ENCODE measurements around the gene MCF2L2.

MCF2L2 gene

DNA sequence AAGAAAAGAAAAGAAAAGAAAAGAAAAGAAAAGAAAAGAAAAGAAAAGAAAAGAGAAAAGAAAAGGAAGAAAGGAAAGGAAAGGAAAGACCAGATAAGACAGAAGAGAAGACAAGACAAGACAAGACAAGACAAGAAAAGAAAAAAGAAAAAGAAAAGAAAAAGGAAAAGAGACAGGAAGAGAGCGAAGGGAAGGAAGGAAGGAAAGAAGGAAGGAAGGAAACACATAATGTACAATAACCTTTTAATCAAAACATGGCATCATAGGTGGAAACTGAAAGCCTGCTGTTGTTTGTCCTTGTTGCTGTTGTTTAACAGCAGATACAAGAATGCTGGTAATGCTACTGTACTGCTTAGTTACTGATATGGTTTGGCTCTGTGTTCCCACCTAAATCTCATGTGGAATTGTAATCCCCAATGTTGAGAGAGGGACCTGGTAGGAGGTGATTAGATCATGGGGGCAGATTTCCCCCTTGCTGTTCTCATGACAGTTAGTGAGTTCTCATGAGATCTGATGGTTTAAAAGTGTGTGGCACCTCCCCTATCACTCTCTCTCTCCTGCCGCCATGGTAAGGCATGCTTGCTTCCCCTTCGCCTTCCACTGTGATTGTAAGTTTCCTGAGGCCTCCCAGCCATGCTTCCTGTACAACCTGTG, 67.3 kb downstream of the MCF2L2 start:
- DNase-seq, result no peak

DNA sequence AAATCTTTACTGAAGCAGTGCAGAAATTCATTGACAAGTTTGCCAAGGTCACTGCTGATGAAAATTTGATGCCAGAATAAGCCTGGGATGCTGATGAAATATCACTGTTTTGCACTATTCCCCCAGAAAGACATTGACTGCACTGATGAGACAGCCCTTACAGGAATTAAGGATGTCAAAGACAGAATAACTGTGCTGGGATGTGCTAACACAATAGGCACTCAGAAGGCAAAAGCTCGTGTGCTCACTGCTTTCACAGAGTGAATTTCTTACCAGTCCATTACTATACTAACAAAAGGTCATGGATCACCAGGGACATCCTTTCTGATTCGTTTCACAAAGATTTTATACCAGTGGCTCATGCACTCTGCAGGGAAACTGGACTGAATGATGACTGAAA, 69.4 kb downstream of the MCF2L2 start:
- DNase-seq, result no peak

DNA sequence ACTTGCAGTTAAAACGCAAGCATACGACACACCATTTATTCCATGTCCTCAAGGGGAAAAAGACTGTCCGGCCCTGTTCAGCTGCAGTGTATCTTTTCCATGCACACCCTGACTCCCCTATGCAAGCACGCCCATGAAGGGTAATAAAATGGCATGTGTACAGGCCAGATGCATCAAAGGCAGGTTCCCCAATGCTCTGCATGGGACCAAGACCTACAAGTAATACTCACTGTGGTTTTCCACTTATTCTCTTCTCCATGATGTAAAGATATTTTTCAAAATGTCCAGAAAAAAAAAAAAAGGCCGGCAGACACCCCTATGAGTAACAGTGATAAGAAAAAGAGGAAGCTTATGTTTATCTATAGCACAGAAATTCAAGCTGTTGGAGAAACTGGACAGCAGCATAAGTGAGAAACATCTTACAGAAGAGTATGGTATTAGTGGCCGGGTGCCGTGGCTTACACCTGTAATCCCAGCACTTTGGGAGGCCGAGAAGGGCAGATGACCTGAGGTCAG, 70.8 kb downstream of the MCF2L2 start:
- no peak for DNase-seq

DNA sequence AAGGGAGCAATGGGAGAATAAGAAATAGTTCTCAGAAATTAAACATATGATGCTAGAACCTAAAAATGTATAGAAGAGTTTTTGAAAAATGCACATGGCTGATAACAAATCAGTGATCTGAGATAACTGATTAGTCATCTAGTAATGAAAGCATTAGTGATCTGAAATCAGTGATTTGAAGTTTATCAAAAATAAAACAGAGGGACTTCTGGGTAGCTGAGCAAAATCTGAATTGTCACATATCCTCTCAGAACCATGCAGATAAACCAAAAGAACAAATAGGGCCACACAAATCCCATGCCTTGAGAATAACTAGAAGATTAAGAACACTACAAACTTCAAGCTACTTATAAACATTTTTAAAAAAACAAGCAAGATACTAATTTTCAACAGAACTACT, 71.5 kb downstream of the MCF2L2 start:
- DNase-seq, result no peak

DNA sequence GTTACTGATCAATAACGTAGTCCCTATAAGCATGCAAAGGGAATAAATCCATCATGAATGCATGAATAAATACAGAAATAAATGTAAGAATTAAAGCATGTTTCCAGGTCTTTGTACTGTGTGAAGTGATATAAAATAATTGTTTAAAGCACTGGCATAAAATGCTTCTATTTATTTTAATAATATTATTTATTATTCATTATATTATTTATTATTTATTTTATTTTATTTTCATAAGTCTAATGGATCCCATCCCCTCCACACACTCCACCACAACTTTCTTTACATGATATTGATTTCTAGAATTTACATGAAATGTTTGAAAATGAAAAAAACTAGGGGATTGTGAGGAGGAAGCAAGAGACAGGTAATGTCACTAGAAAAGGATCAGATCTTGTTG, 73.5 kb downstream of the MCF2L2 start:
- no peak for DNase-seq

DNA sequence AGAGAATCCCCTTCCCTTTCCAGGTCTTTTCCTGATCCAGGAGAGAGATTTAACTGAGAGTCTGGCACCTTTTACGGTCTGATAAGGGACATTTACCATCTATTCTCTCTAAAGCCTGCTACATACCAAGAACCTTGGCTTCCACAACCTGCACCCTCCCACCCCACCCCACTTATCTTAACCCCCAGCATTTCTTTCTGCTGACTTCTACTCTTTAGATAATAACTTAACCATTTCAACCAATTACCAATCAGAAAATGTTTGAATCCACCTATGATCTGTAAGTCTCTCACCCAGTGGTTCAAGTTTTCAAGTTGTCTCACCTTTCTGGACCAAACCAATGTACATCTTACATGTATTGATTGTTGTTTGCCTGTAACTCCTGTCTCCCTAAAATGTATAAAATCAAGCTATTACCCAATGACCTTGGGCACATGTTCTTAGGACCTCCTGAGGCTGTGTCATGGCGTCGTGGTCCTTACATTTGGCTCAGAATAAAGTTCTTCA, 74.0 kb downstream of the MCF2L2 start:
- no peak for DNase-seq

DNA sequence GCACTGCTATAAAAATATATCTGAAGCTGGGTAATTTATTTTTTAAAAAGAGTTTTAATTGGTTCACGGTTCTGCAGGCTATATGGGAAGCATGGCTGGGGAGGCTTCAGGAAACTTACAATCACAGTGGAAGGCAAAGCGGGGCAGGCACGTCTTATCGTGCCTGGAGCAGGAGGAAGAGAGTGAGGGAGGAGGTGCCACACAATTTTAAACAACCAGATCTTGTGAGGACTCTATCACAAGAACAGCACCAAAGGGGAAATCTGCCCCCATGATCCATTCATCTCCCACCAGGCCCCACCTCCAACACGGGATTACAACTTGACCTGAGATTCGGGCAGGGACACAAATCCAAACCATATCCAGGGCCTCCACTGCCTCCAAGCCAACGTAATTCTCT, 75.0 kb downstream of the MCF2L2 start:
- no peak for DNase-seq

DNA sequence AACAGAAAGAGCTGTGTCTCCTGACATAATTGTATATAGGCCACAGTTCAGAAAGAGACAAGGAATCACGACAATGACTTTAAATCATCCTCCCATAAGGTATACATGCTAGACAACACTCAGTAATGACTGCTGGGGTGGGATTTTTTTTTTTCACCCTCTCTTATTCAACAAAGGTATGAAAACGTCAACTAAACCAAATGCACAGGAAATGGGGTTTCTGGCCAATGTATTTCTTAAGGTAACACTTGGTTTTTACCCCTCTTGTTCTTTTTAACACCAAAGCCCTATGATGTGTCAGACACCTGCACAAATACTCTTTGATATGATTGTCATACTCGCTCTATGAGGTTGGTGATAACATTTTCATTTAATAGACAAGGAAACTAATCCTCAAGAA, 78.3 kb downstream of the MCF2L2 start:
- no peak for DNase-seq

DNA sequence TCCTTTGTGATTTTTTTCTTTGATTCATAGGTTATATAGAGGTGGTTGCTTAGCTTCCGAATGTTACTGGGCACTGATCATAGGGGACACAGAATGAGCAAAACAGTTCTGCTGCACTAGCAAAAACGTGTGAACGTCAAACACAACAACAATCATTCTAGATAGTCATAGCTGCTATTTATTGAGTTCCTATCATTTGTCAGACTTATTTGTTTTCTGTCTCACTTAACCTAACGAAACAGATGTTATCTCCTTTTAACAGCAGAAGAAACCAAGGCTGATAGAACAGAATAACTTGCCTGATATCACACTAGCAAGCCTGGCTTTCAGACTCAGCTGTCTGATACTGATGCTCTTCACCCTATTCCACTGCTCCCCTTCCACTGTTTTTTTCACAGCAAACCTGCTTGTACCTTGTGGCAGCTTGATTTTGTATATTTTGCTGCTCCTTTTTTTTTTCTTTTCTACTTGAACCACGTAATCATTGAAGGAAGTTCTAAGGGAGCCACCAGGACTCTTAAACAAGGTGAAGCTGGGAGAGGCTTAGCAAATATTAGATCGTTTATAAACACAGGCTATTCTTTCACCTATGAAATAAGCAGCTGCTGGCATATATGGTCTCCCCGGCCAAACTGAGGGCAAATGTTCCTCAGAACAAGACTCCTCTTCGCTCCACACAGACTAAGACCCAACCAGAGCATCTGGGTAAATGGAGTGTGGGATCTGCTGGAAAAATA, 78.8 kb downstream of the MCF2L2 start:
- no peak for DNase-seq

DNA sequence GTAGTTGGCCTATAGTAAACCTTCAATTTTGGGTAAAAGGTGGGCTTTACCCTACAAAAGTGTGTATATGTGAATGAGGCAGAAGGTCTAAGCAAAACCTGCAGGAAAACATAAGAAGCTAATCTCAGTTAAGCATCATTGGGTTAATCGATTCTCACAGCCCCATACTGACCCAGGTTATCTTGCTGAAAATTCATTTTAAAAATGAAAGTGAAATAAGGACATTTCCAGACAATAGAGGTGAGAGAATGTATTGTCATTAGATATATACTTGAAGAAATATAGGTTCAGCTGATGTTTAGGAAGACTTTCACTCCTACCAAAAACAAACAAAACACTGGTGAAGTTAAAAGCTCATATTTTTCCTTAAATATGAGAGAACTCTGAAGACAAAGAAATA, 85.6 kb downstream of the MCF2L2 start:
- no peak for DNase-seq

DNA sequence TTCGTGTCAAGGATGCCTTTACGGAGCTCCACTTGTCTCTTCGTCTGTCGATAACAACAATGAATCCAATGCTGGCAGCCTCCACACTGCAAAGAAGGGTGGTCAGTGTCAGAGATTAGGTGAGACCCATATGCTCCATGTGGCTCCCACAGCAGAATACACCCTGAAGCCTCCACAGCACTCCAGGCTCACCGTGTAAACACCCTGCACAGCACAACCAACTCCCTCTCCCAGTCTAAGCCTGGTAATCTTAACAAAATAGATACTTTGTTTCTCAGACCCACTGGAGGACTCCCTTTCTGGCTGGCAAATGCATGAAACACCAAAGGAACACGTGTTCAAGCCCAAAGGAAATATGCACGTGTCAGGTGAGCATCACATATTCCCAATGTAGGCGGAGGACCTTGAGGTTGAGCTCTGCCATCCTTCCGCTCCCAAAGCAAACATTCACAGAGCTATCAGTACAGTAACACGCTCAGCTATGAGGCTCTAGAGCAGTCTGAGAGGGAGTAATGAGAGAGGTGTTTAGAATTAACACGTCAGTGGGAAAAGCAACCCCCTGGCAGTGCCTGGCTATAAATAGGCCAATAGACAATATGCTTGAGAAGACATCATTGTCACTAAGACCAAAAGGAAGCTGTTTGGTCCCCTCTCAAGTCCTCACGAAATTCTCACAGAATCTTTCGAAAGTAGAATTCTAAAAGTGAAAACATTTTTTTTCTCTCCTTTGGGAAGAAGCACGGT, 86.7 kb downstream of the MCF2L2 start:
- DNase-seq, result no peak

DNA sequence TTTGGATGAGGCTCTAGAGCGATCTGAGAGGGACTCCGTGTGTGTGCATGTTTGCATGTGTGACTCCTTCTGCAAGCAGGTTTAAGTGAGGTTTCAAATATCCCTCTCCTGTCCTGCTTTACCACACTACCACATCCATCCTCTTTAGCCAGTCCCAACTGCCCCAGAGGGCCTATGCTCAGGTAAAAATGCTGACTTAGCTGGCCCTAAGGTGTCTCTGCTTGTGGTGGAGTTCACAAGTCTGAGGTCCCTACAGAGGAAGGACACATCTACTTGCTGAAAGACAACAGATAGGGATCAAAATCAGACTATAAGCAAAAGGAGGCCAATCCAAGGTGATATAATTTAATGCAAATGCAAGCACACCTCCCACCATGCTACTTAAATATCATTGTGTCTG, 88.2 kb downstream of the MCF2L2 start:
- no peak for DNase-seq

DNA sequence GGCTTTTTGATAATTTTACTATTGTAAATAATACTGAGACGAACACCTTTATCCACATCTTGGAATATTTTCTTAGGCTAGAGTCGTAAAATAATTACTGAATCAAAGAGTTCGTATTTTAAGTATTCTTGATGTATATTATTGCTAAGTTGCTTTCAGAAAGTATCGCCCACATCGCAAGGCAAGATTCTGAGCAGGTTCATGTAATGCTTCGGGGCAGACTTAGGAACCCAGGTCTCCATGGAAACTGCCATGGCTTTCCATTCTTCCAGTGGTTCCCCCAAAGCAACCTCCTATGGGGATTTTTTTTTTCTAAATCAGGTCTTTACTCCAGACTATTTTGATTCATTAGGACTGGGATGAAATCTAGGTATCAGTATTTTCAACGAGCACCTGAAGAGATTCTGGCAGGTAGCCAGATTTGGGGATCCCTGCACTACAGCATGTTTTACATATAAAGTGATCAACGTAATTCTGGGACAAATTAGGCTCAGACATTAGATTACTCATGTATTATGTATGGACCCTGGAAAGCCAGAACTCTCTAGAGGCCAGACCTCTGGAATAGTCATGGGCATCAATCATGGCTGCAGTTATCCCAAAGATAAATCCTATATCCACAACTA, 88.8 kb downstream of the MCF2L2 start:
- DNase-seq, result no peak

DNA sequence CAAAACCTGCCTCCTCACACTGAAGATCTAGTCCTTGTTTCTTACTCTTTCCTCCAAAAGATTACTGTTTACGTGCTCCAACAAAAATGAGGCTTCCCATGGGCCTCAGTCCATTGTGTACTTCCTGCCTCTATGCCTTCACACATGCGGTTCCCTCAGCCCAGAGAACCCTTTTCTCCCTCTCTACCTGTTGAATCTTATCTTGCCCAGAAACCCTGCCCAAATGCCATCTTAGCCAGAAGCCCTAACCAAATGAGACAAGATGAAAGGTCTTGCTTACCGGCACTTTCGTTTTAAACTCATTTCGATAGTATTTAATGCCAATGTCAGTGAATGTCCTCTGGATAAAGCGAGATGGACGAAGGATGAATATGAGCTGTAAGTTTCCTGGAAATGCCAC, 89.9 kb downstream of the MCF2L2 start:
- no peak for DNase-seq

DNA sequence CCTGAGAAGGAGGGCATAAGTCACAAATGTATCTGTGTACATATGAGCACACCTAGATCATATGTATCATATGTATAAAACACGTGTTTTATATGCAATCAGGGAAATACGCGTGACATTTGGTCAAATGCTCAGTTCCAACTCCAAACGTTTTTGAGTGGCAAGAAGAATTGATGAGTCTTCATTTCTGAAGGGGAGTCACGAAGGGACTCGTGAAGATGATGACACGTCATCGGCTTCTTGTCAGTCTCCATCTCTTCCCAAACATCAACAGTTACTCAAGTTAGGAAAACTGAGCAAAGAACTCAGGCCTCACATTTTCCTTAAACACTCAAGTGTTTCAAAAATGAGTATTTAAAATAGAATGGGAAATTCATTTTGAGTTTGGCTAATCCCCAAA, 95.9 kb downstream of the MCF2L2 start:
- DNase-seq, result no peak

DNA sequence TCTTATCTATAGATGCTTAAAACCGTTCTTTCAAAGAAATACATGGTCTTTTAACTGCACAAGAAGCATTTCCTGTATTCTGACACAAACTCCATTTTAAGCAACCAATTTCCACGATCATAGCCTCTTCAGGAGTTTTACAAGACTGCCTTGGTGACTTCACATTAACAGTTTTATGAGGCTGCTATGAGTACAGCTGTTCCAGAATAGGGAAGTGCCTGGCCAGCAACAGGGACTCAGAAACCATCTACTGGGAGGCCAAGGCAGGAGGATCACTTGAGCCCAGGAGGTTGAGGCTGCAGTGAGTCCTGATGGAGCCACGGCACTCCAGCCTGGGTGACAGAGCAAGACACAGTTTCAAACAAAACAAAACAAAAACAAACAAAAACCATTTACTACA, 96.9 kb downstream of the MCF2L2 start:
- no peak for DNase-seq

DNA sequence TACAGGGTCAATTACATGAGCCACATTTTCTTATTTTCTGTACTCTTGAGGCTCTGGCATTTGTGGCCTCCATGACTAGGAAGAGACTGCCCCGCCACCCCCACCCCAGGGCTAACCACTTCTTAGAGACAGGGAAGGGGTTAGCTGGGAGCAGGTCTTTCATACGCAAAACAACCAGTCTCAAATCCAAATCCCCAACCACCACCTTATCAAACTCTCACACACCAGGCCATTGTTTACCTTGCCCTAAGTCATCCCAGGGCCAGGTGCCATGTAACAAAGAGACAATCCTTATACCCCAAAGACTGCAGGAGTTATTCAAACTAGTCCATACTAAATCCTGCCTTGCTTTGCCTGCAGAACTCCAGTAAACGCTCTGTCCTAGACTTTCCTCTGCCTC, 97.5 kb downstream of the MCF2L2 start:
- DNase-seq, result no peak

DNA sequence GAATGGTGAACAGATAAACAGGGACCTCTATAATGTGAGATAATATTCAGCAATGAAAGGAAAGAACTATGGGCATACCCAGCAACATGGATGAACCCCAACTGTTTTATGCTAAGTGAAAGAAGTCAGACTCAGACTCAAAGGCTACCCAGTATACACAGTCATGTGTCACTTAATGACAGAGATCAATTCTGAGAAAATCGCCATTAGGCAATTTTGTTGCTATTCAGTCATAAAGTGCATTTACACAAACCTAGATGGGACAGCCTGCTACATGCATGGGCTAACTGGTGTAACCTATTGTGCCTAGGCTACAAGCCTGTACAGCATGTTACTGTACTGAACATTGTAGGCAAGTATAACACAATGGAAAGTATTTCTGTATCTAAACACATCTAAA, 98.9 kb downstream of the MCF2L2 start:
- no peak for DNase-seq

DNA sequence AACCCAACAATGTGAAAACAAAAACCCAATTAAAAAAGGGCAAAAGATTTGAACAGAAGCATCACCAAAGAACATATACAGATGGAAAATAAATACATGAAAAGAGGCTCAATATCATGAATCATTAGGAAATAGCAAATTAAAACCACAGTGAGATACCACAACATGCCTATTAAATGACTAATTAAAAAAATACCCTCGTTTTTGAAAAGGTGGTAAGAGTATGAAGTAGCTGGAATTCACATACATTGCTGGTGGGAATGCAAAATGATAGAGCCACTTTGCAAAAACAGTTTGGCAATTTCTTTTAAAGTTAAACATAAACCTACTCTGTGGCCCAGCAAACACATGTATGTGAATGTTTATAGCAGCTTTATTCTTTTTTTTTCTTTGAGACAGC, 99.6 kb downstream of the MCF2L2 start:
- DNase-seq, result no peak

DNA sequence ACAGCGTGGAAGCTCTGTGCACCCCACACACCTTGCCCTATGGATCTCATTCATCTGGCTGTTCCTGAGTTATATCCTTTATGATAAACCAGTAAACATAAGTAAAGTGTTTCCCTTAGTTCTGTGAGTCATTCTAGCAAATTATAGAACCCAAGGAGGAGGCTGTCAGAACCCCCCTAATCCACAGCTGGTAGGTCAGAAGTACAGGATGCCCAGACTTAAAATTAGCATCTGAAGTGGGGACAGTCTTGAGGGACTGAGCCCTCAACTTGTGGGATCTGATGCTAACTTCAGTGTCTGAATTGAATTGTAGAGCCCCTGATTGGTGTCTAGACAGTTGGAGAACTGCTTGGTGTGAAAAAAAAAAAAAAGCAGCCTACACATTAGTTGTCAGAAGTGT, 100.3 kb downstream of the MCF2L2 start:
- no peak for DNase-seq

DNA sequence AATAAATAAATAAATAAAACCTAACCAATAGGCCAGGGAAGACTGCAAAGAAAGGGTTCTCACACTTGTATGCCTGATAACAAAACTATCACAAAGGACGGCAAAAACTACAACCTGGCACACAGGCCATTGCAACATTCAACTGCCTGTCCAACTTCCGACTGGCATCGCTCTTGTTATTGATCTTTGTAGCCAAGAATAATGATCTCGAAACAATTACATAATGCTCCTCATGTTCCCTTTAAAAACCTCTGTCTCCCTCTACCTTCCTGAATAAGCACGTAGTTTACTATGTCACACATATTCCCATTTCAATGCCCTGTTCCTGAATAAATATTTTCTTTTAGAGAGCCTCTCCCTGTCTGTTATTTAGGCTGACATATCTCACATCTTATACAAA, 101.1 kb downstream of the MCF2L2 start:
- no peak for DNase-seq

DNA sequence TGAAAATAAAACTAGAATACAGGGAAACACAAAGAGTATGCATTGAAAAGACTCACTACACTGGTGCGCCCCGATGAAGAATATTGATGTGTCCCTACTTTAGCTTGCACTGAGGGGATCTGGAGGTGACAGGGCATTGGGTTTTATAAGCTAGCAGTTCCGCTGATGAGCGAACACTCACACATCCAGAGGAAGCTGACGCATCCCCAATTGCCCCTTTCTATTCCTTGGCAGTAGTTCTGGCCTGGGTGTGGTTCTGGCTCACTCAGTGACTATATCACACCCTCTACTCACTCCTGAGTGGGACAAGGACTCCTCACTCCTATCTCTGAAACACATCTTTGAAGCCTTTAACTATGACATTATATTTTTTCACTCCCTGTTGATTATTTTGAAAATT, 104.3 kb downstream of the MCF2L2 start:
- no peak for DNase-seq

DNA sequence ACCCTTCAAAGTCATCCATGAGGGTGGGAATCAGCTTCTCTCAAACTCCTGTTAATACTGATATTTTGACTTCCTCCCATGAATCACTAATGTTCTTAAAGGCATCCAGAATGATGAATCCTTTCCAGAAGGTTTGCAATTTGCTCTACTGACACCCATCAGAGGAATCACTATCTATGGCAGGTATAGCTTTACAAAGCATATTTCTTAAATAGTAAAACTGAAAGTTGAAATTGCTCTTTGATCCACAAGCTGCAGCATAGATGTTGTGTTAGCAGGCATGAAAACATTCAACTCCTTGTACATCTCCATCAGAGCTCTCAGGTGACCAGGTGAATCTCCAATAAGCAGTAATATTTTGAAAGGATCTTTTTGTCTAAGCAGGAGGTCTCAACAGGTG, 109.0 kb downstream of the MCF2L2 start:
- no peak for DNase-seq

All from right forelimb (tissue), 1 donor.